Bronchial epithelial cell (primary cell): Measurements from ENCODE around the gene MMP2. TPM values are rescaled to one million over a fixed set of nuclear protein-coding genes. Genes with fewer than 3 reads are reported as not detected.

Source experiments
- DNase-seq: peaks from one replicate; pipeline ENCODE4 v3.0.0-alpha.2; 2010; ENCODE audit warnings: low read depth
- FAIRE-seq: peaks from 2 replicates; lab custom pipeline; 2011; peaks lifted over from hg19 to GRCh38; lab: Jason Lieb, UNC
- H3K27me3 ChIP-seq: 2 replicates; pipeline ENCODE4 v1.5.1; 2011; ENCODE audit warnings: low read length; ENCODE audit not compliant: control insufficient read depth, insufficient read depth
- H3K36me3 ChIP-seq: 2 replicates; pipeline ENCODE4 v1.5.1; 2011; ENCODE audit warnings: low read length; ENCODE audit not compliant: control insufficient read depth, insufficient read depth
- H3K4me3 ChIP-seq: 2 replicates; pipeline ENCODE4 v1.5.1; 2011; ENCODE audit warnings: mild to moderate bottlenecking, low read depth, low read length, control low read depth
- total RNA-seq: library from RNA; depleted of rRNA; stranded (reverse); fragments of >200 nt; gene quantifications from 2 replicates; pipeline ENCODE4 v1.2.1, GENCODE V29; 2014
- TF ChIP-seq, protein P1 (sequence below): IDR thresholded peaks from 2 replicates; pipeline ENCODE4 v1.5.1; 2011; ENCODE audit warnings: mild to moderate bottlenecking, moderate library complexity, low read length, control low read depth, inconsistent platforms; ENCODE audit not compliant: insufficient read depth, severe bottlenecking

Gene MMP2
- total RNA-seq, 1 donor from 2014 or later = 12.4 TPM

DNA sequence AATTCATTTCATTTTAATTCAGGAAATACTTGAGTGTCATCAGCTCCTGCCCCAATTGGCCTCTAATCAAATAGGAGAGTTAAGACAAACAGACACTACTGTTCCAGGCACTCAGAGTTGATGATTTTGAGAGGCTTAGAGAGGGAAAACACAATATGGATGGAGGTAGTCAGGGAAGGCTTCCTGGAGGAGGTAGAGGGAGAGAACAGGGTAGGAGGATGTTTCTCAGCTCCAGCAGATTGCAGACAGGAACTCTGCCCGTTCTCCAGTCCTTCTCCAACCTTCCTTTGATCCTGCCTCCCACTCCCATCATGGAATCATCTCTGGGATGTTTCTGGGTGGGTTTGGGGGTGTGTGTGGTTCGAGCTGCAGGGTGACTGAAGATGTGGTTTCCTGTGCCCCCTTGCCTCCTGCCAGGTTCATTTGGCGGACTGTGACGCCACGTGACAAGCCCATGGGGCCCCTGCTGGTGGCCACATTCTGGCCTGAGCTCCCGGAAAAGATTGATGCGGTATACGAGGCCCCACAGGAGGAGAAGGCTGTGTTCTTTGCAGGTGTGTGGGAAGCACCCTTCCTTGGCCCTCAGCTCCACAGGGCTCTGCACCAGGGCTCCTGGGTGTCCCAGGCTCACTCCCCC, 17.6 kb downstream of the MMP2 start:
- H3K36me3 ChIP-seq = no peaks in the 10 kb centered on the region
- TF ChIP-seq, protein P1, sequence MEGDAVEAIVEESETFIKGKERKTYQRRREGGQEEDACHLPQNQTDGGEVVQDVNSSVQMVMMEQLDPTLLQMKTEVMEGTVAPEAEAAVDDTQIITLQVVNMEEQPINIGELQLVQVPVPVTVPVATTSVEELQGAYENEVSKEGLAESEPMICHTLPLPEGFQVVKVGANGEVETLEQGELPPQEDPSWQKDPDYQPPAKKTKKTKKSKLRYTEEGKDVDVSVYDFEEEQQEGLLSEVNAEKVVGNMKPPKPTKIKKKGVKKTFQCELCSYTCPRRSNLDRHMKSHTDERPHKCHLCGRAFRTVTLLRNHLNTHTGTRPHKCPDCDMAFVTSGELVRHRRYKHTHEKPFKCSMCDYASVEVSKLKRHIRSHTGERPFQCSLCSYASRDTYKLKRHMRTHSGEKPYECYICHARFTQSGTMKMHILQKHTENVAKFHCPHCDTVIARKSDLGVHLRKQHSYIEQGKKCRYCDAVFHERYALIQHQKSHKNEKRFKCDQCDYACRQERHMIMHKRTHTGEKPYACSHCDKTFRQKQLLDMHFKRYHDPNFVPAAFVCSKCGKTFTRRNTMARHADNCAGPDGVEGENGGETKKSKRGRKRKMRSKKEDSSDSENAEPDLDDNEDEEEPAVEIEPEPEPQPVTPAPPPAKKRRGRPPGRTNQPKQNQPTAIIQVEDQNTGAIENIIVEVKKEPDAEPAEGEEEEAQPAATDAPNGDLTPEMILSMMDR = no peak
- no peak overlapping the region for H3K4me3 ChIP-seq
- DNase-seq (no peak), FAIRE-seq (no peak)
- no peaks in the 10 kb centered on the region for H3K27me3 ChIP-seq

DNA sequence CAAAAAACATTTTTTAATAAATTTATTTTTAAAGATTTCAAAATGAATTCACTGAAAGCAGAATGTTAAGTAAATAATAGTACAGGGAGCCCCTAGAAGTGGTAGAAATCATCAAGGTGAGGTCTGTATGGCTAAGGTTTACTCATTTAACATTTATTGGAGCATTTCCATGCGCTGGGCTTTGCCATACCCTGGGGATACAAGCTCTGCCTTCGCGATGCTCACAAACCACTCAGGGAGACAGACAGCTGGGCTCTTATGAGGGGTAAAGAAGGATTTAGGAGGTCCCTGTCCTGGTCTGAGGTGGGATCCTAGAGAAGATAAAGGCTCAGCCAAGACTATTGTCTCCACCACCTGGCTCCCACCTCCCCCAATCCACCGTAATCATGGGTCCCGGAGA, 18.6 kb downstream of the MMP2 start:
- no peak overlapping the region for H3K4me3 ChIP-seq
- TF ChIP-seq, protein P1 = no peak
- H3K36me3 ChIP-seq = no peaks in the 10 kb centered on the region
- no peaks in the 10 kb centered on the region for H3K27me3 ChIP-seq
- no peak for FAIRE-seq
- DNase-seq = no peak

DNA sequence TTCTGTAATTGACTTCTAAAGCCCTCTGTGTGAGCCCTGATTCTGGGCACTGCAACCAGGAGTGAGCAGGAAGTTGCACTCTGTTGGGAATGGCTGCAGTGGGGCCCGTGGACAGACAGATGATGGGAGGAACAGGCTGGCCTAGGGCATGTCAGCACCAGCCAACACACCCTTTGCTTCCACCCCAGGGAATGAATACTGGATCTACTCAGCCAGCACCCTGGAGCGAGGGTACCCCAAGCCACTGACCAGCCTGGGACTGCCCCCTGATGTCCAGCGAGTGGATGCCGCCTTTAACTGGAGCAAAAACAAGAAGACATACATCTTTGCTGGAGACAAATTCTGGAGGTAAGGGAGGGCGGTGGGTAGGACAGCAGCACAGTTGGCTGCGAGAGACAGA, 19.1 kb downstream of the MMP2 start:
- TF ChIP-seq, protein P1 = no peak
- Histone ChIP-seq H3K4me3 (no peak overlapping the region), H3K36me3 (no peaks in the 10 kb centered on the region), H3K27me3 (no peaks in the 10 kb centered on the region)
- FAIRE-seq (no peak), DNase-seq (no peak)

DNA sequence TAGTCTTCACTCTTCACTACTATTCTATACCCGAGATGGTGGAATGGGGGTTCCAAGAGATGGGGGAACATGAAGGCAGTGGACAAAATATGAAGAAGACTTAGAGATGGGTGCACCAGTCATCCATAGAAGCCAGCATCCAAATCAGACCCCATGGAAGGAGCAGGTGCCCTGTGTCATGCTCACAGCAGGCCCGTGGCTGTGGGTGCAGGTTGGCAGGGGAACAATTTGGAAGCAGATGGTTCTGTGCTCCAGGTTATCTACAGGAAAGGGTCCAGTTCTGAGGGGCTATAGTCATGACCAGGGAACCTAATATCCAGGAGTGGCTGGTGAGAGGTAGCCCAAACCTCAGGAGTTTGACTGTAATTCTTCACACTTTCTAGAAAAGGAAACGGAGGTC, 20.3 kb downstream of the MMP2 start:
- TF ChIP-seq, protein P1 = no peak
- no peak for DNase-seq
- Histone ChIP-seq H3K36me3 (no peaks in the 10 kb centered on the region), H3K27me3 (no peaks in the 10 kb centered on the region), H3K4me3 (no peak overlapping the region)
- no peak for FAIRE-seq

DNA sequence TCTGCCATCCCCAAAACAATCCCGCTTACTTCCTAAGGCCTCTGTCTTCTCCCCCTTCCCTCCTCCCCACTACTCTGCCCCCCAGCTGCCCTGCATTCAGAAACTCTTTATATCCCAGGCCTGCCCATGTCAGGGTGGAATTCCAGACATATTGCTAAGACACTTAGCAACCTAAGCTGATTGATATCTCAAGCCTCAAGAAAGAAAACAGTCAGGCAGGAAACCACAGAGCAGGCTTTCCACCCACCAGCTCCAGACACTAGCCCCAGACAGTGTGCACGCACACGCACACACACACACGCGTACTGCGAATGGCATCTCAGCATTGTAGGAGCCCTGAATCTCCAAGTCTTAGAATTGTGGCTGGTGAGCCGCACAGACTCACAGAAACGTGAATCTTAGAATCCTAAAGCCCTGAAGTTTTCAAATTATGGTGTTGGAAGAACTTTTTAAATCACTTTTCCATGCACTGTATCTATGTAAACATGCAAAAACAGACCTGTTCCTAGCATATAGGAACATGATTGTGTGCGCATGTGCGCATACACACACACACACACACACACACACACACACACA, 21.0 kb downstream of the MMP2 start:
- H3K27me3 ChIP-seq = no peaks in the 10 kb centered on the region
- FAIRE-seq (no peak), DNase-seq (peak; percentile 96)
- TF ChIP-seq, protein P1 = no peak
- no peaks in the 10 kb centered on the region for H3K36me3 ChIP-seq
- no peak overlapping the region for H3K4me3 ChIP-seq
